Measurements from ENCODE around the gene PCGF5.

DNA sequence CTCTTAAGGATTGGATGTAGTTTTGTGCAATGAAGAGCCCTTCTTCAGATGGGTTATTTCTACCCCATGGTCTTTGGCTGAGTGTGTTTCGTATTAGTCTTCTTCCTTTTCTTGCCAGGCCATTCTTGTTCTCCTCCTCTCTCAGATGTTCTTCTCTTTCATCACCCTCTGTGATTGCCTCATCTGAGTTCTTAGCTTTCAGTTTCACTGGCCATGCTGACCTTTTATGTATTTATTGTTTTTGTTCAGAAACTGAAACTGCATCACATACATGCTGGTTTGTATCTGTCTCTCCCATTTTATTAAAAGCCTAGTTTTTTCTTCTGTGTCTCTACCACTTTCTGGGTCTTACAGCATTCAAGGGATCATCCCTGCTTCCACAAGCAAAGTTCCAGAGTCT, 21.7 kb upstream of the PCGF5 start:
- TF ChIP-seq POLR2AphosphoS5 (IDR thresholded peaks at IDR 0.05; ENCODE audit: low read depth, low read length) (no peak), TAF1 (IDR thresholded peaks at IDR 0.05; ENCODE audit: borderline replicate concordance, low read depth, low read length) (no peak)
